ENCODE data around the gene PRTN3. TPM values are rescaled to one million over a fixed set of nuclear protein-coding genes. Genes with fewer than 3 reads are reported as not detected.
A peak's percentile ranks its signal among the peaks of the same experiment; 100 is the strongest.

Gene PRTN3
- total RNA-seq, 1 experiment from 2014 or later, result not detected

DNA sequence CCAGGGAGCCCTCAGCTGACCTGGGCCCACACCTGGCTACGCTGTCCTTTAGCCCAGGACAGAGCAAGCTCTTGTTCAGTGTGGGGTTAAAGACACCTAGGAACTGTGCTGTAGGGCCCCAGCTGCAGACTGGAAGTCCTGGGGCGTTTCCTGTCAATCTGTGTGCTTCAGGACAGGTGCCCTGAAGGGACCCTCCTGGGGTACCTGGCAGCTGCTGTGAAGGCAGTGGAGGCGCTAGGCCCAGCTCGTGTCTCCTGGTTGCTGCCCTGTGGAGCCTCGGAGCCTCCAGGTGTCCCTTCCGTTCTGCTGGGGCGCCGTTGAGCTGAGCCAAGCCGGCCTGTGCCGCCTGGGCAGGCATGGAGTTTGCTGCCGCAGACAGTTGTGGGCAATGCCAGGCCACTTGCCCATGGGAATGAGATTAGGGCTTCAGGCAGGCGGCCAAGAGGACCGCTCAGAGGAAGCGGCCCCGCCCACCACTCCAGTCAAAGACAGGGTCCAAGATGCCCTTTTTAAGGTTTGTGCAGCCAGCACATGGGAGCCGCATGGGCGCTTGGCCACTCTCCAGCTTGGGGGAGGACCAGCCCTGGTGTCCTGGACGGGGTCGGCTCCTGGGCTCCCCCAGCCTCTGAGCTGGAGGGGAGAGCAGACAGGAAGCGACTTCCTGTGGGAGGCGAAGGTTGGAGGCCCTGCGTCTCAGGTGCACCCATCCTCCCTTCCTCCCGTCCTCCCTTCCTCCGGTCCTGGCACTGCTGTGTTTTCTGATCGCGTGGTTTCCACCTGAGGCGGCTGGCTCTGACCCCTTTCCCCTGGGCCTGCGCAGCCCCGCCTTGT is 39.6 kb upstream of the PRTN3 start:
- Mint-ChIP-seq H3K4me3 (ENCODE audit: low read depth, unreplicated experiment) (peak overlapping the region; percentile 77), H3K36me3 (ENCODE audit: insufficient read depth, unreplicated experiment) (peaks cover 75% of the 10 kb centered on the region), H3K9me3 (ENCODE audit: low read depth, unreplicated experiment) (no peaks in the 10 kb centered on the region), H3K27me3 (ENCODE audit: unreplicated experiment) (no peaks in the 10 kb centered on the region), H3K4me1 (ENCODE audit: low read depth, unreplicated experiment) (peaks cover 10% of the 10 kb centered on the region), H3K27ac (ENCODE audit: unreplicated experiment) (no peak overlapping the region)
- CTCF ChIA-PET, result interaction anchor here (0.5 kb wide), 1 partner anchor 43 kb away, joined by 6 read pairs; no protein-coding TSS in a partner anchor
- TF ChIP-seq, protein P1, sequence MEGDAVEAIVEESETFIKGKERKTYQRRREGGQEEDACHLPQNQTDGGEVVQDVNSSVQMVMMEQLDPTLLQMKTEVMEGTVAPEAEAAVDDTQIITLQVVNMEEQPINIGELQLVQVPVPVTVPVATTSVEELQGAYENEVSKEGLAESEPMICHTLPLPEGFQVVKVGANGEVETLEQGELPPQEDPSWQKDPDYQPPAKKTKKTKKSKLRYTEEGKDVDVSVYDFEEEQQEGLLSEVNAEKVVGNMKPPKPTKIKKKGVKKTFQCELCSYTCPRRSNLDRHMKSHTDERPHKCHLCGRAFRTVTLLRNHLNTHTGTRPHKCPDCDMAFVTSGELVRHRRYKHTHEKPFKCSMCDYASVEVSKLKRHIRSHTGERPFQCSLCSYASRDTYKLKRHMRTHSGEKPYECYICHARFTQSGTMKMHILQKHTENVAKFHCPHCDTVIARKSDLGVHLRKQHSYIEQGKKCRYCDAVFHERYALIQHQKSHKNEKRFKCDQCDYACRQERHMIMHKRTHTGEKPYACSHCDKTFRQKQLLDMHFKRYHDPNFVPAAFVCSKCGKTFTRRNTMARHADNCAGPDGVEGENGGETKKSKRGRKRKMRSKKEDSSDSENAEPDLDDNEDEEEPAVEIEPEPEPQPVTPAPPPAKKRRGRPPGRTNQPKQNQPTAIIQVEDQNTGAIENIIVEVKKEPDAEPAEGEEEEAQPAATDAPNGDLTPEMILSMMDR (IDR thresholded peaks at IDR 0.05; ENCODE audit: unreplicated experiment), result no peak
- BruUV-seq (replicated peaks), result no TSS peak
- DNase-seq, result peak; percentile 38
- intact Hi-C loops (cut with micrococcal nuclease; ENCODE audit: unreplicated experiment), result no loop called here

DNA sequence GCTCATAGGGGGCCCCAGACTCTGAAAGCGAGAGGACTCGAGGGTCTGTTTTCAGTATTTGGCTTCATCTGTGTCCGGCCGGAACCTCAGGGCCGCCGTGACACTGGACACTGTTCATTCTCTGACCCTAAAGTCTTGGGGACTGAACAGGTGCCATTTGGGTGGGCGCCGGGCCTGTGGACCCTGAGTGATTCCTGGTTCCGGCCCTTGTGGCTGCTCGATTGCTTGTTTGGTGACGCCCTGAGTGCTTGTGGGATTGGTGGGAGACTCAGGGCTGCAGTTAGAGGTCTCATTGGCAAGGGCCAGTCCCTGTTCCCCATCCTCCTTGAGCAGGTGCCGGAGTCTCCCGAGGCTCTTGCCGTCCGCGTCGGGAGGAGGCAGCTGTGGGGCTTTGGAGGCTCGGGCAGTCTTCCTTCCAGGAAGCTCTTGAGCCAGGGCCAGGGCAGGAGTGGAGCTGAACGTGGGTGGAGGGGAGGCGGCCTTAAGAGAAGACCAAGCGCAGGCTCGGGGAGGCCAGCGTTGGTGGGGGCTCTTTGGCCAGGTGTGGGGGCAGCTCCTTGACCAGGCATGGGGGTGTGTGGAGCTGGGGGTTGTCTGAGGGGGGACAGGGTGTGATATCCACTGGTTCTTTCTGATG is 38.8 kb upstream of the PRTN3 start:
- Mint-ChIP-seq H3K27ac (ENCODE audit: unreplicated experiment) (no peak overlapping the region), H3K27me3 (ENCODE audit: unreplicated experiment) (no peaks in the 10 kb centered on the region), H3K9me3 (ENCODE audit: low read depth, unreplicated experiment) (no peaks in the 10 kb centered on the region), H3K36me3 (ENCODE audit: insufficient read depth, unreplicated experiment) (peaks cover 75% of the 10 kb centered on the region), H3K4me1 (ENCODE audit: low read depth, unreplicated experiment) (peaks cover 10% of the 10 kb centered on the region), H3K4me3 (ENCODE audit: low read depth, unreplicated experiment) (peak overlapping the region; percentile 77)
- no TSS peak for BruUV-seq (replicated peaks)
- no peak for DNase-seq
- TF ChIP-seq, protein P1 (IDR thresholded peaks at IDR 0.05; ENCODE audit: unreplicated experiment), result no peak
- CTCF ChIA-PET, result no interaction called here
- intact Hi-C loops (cut with micrococcal nuclease; ENCODE audit: unreplicated experiment), result no loop called here

DNA sequence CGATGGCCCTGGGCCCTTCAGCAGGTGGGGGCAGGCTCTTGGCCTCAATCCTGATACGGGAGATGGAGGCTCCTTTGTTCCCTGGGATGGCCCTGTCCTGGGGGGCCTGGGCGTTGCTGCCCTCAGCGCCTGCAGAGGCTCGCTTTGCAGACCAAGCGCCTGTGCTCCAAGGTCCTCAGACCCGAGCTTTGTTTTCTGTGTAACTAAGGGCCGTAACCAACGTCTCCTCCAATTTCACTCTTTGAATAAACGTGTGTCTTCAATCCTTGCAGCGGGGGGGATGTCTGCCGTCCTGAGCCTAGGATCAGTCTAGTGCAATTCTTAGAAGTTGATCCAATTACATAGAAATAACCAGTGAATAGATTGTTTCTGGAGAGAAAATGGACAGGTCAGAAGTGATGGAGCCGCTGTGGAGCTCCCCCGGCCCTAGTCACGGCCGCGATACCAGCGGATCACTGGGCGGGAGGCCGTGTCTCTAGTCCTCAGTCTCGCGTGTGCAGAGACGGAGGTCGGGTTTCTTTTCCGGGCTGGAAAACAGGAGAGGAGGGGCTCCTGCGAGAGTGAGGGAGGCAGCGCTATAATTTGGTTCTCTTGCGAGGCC is 38.2 kb upstream of the PRTN3 start:
- CTCF ChIA-PET, result no interaction called here
- no peak overlapping the region for H3K27ac Mint-ChIP-seq (ENCODE audit: unreplicated experiment)
- no peaks in the 10 kb centered on the region for H3K9me3 Mint-ChIP-seq (ENCODE audit: low read depth, unreplicated experiment)
- no peaks in the 10 kb centered on the region for H3K27me3 Mint-ChIP-seq (ENCODE audit: unreplicated experiment)
- peaks cover 10% of the 10 kb centered on the region for H3K4me1 Mint-ChIP-seq (ENCODE audit: low read depth, unreplicated experiment)
- intact Hi-C loops (cut with micrococcal nuclease; ENCODE audit: unreplicated experiment), result no loop called here
- BruUV-seq (replicated peaks), result no TSS peak
- peak overlapping the region; percentile 77 for H3K4me3 Mint-ChIP-seq (ENCODE audit: low read depth, unreplicated experiment)
- no peak for DNase-seq
- H3K36me3 Mint-ChIP-seq (ENCODE audit: insufficient read depth, unreplicated experiment), result peaks cover 77% of the 10 kb centered on the region
- TF ChIP-seq, protein P1 (IDR thresholded peaks at IDR 0.05; ENCODE audit: unreplicated experiment), result no peak

DNA sequence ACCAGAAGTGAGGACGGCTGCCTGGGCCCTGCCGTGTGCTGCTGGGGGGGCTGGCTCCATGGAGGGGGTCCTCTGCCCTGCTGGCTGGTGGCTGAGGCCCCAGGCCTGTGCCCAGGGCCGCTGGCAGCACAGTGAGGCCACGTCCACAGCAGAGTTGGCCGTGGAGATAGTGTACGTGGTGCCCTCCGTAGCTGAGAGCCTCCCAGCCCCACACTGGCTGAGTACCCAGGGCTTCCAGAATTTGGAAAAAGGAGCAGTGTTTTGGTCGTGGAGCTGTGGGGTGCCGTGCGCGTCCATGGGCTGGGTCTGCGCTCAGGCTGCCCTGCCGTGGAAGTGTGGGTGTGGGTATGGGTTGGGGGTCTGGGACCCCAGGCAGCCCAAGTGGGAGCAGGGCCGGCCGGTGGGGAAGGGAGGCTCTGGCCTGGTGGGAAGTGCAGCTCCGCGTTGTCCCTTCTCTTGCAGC is 37.7 kb upstream of the PRTN3 start:
- TF ChIP-seq, protein P1 (IDR thresholded peaks at IDR 0.05; ENCODE audit: unreplicated experiment), result no peak
- peaks cover 81% of the 10 kb centered on the region for H3K36me3 Mint-ChIP-seq (ENCODE audit: insufficient read depth, unreplicated experiment)
- intact Hi-C loops (cut with micrococcal nuclease; ENCODE audit: unreplicated experiment), result no loop called here
- DNase-seq, result no peak
- CTCF ChIA-PET, result no interaction called here
- no peak overlapping the region for H3K27ac Mint-ChIP-seq (ENCODE audit: unreplicated experiment)
- peaks cover 10% of the 10 kb centered on the region for H3K4me1 Mint-ChIP-seq (ENCODE audit: low read depth, unreplicated experiment)
- no TSS peak for BruUV-seq (replicated peaks)
- H3K27me3 Mint-ChIP-seq (ENCODE audit: unreplicated experiment), result no peaks in the 10 kb centered on the region
- H3K9me3 Mint-ChIP-seq (ENCODE audit: low read depth, unreplicated experiment), result no peaks in the 10 kb centered on the region
- H3K4me3 Mint-ChIP-seq (ENCODE audit: low read depth, unreplicated experiment), result no peak overlapping the region

All from Calu3 (cell line).